Hepatic stellate cell (primary cell): ENCODE results near the gene CXCR3.
A peak's percentile ranks its signal among the peaks of the same experiment; 100 is the strongest.
"Not testable (repeated sequence)": the region's sequence is repeated elsewhere in the genome, so short reads cannot be mapped to it uniquely, and the experiment has no call there.

Experiments used
- DNase-seq: peaks from one replicate; pipeline ENCODE4 v3.0.0; 2011; ENCODE audit warnings: low spot score

Gene CXCR3

GRCh38 chrX:71636438-71637252 lies 18.3 kb upstream of the CXCR3 start:
- no peak for DNase-seq

DNA sequence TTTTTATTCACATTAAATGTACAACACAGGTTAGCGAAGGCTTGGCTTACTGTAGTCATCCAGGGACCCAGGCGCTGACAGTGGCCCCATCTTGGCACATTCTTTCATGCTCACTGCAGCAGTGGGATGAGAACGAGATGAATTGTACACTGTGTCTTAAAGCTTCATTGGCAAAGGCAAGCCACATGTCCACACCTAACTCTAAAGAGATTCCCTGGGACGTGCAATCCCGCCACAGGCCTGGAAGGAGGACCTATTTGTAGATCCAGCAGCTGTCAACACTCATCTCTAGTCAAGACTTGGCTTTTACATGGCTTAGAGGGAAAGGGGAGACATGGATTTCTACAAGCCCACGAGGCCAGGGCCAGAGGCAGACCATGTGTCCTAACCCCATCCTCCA lies 16.1 kb upstream of the CXCR3 start:
- no peak for DNase-seq

- no peak for DNase-seq
Measured at GRCh38 chrX:71632923-71633657, 14.8 kb upstream of the CXCR3 start.

GRCh38 chrX:71629467-71629866 lies 11.2 kb upstream of the CXCR3 start:
- no peak for DNase-seq

GRCh38 chrX:71627588-71628404 lies 9.5 kb upstream of the CXCR3 start:
- no peak for DNase-seq

DNA sequence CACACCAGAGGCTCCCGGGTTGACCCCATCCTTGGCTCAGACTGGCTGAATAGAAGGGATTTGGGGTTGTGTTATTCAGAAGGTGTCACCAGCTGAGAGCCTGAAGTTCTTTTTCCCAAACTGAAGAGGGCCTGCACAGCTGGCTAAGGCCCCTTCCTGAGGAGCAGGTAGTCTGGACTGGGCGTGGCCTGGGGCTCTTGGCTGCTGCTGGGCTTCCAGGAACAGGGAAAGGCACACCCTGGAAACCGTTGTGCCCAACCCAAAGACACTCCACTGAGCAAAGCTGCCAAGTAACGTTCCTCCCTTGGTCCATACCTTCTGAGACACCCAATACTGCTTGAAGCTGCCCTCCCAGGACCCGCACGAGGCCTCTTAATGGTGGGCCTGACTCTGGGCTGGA lies 8.3 kb upstream of the CXCR3 start:
- no peak for DNase-seq

DNA sequence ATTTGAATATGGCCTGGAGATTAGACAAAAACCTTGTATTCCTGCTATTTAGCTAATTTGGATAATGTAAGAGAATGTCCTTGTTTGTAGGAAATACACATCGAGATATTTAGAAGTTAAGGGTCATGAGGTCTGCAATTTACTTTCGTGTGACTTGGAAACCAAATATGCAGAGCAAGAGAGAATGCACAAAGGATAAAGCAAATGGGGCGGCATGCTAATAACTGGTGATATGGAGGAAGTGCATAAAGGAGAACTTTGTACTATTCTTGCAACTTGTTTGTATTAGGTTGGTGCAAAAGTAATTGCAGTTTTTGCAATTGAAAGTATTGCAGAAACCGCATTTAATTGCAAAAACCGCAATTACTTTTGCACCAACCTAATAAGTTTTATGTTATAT lies 7.2 kb upstream of the CXCR3 start:
- DNase-seq: no peak

- DNase-seq: no peak
Measured at GRCh38 chrX:71623714-71624113, 5.4 kb upstream of the CXCR3 start.

GRCh38 chrX:71622576-71623450 lies 4.5 kb upstream of the CXCR3 start:
- DNase-seq: peak; percentile 69

GRCh38 chrX:71622032-71622575 lies 3.8 kb upstream of the CXCR3 start:
- DNase-seq: no peak

DNA sequence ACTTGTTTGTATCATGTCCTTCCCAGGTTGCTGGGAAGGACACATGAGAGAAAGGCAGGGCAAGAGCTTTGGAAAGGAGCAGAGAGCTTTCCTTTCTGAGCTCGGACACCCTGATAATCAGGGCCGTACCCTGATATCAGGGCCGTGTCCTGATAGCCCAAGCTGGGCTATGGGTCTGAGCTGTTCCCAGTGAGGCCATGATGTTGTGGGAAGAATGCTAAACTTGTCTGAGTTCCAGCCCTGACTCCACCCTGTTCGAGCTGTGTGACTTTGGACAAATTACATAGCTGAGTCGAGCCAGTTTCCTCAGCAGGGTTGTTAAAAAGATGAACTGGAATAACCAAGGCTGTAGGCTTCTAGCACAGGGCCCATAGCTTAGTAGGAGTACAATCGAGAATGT lies 3.3 kb upstream of the CXCR3 start:
- DNase-seq: no peak

DNA sequence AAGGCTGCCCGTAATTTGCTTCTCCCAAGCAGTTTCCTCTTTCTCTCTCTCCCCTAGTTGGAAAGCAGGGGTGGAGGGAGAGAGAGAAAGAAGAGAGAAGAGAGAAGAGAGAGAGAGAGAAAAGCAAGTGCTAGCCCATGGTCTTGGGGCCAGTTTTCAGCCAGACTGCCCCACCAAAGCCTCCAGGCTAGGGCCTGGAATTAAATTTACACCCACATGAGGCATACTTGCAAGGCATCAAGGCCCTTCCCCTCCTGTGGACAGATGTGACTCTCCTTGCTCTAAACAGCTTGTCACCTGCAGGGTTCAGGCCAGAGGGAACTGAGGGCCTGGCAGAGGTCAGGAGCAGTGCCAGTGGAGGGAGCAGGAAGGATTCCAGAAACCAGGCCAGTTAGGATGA lies 1.7 kb upstream of the CXCR3 start:
- DNase-seq: no peak

- no peak for DNase-seq
Measured at GRCh38 chrX:71619193-71619592, 882 bp upstream of the CXCR3 start.

- no peak for DNase-seq
Measured at GRCh38 chrX:71618787-71619186, 476 bp upstream of the CXCR3 start.

GRCh38 chrX:71617742-71618141 lies 569 bp downstream of the CXCR3 start:
- DNase-seq: no peak

- no peak for DNase-seq
Measured at GRCh38 chrX:71616672-71617529, 1.4 kb downstream of the CXCR3 start.

GRCh38 chrX:71615954-71616353 lies 2.4 kb downstream of the CXCR3 start:
- no peak for DNase-seq

DNA sequence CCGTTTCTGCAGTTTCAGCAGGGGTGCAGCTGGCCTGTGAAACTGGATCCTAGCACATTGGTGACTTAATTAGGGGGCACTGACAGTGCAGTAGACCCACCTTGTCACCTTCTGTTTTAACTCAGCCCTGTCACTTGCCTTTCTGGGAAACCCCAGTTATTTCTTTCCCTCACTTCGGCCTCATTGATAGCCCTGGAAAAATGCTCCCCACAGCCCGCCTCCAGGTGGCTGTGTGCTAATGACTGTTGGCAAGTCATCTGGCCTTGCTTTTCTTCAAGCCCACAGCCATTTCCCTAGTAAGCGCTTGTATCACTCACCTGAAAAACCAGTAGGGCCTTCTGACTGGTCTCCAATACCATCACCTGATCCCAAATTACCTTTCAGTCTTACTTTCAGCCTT lies 3.3 kb downstream of the CXCR3 start:
- DNase-seq: no peak

DNA sequence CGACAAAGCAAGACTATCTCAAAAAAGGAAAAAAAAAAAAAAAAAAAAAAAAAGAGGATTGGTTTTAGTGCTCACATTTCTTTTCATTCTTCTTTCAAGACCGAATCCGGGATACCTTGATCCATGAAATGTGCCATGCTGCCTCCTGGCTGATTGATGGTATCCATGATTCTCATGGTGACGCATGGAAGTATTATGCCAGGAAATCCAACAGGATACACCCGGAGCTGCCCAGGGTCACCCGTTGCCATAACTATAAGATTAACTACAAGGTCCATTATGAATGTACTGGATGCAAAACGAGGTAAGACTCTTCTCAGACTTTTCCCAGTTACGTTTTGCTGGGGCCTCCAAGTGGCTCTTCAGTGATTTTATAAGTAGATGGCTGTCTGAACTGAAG lies 6.1 kb downstream of the CXCR3 start:
- DNase-seq: no peak

DNA sequence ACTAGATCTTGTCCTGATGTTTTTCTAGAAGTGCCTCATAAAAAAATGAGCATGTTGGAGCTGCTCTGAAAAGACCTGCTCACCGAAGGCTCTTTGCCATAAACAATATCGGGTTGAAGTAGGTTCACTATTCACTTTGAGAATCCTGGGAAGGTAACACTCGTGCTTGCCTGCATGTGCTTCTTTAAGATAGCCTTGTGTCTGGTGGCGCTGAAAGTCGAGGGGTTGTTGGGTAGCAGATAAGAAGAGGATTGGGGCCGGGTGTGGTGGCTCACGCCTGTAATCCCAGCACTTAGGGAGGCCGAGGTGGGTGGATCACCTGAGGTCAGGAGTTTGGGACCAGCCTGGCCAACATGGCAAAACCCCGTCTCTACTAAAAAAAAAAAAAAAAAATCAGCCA lies 6.6 kb downstream of the CXCR3 start:
- DNase-seq: not testable (repeated sequence)
